HepG2 (cell line): Measurements from ENCODE around the gene SLC9A9. TPM values are rescaled to one million over a fixed set of nuclear protein-coding genes. Genes with fewer than 3 reads are reported as not detected.

Experiments
- ATAC-seq: fragments of 200-7000 bp; cut with Tn5 transposase; 3 replicates; pipeline ENCODE4 v1.9.1; 2020; ENCODE audit warnings: mild to moderate bottlenecking, moderate library complexity
- BruUV-seq: library from RNA; stranded (reverse); fragments of 400-500 nt; replicated peaks from 2 replicates; lab custom pipeline; 2021; lab: Mats Ljungman, UMichigan
- CTCF ChIA-PET: fragments of 300-600 bp; formaldehyde crosslinking; extraction: SDS; loops from one replicate; lab custom pipeline; 2021; ENCODE audit warnings: low total read pairs, inconsistent platforms, low intra/inter-chr PET ratio; lab: Yijun Ruan, JAX
- POLR2A ChIA-PET: fragments of 350-600 bp; sonication (Branson Sonifier 250); formaldehyde crosslinking; loops from one replicate; lab custom pipeline; 2020; ENCODE audit warnings: antibody characterized with exemption, inconsistent platforms; lab: Yijun Ruan, JAX
- DNase-seq: peaks from one replicate; pipeline ENCODE4 v3.0.0-alpha.2; 2015; ENCODE audit warnings: low spot score
- FAIRE-seq: peaks from 3 replicates; lab custom pipeline; 2011; peaks lifted over from hg19 to GRCh38; lab: Jason Lieb, UNC
- H2AFZ ChIP-seq: one replicate; pipeline ENCODE4 v1.6.1; 2011; ENCODE audit warnings: low read length, inconsistent platforms
- H3K27ac ChIP-seq: fragments of 300-600 bp; 3 replicates; pipeline ENCODE4 v1.8.0; 2011; ENCODE audit warnings: mixed run types, mild to moderate bottlenecking, mixed read lengths, low read length, inconsistent platforms; ENCODE audit not compliant: insufficient read depth; ENCODE audit errors: extremely low read length
- H3K27me3 ChIP-seq, 2 experiments: fragments of 200-600 bp in 1 of 2; 2 replicates in 1 of 2; 3 replicates in 1 of 2; pipeline versions ENCODE4 v1.6.0 to v1.8.0; 2011; ENCODE audit warnings: low read length in 2 of 2, mild to moderate bottlenecking in 2 of 2, moderate library complexity in 2 of 2, inconsistent platforms in 1 of 2; ENCODE audit not compliant: insufficient read depth in 2 of 2, control insufficient read depth in 1 of 2
- H3K36me3 ChIP-seq, 2 experiments: fragments of 200-600 bp in 1 of 2; replicated peaks in 1 of 2; 2 replicates in 1 of 2; 3 replicates in 1 of 2; pipeline versions ENCODE4 v1.5.1 to v1.8.0; 2011; ENCODE audit warnings: low read length in 2 of 2, inconsistent platforms in 1 of 2; ENCODE audit not compliant: insufficient read depth in 2 of 2, control insufficient read depth in 1 of 2
- H3K4me1 ChIP-seq: 2 replicates; pipeline ENCODE4 v1.5.1; 2012; ENCODE audit warnings: low read length, inconsistent platforms; ENCODE audit not compliant: insufficient read depth
- H3K4me2 ChIP-seq: 2 replicates; pipeline ENCODE4 v1.6.0; 2011; ENCODE audit warnings: low read depth, low read length, inconsistent platforms
- H3K4me3 ChIP-seq, 3 experiments: fragments of 200-600 bp in 1 of 3; sonication (generic), shearing (Covaris generic) in 1 of 3; replicated peaks in 1 of 3; 2 replicates each; pipeline ENCODE4 v1.5.1; 2011 to 2016; ENCODE audit warnings: low read length in 3 of 3, inconsistent platforms in 2 of 3, low read depth in 2 of 3, mild to moderate bottlenecking in 2 of 3, control low read depth in 1 of 3, mixed read lengths in 1 of 3; ENCODE audit not compliant: insufficient read depth in 1 of 3
- H3K79me2 ChIP-seq: one replicate; pipeline ENCODE4 v1.6.1; 2011; ENCODE audit warnings: low read length, inconsistent platforms; ENCODE audit not compliant: insufficient read depth
- H3K9ac ChIP-seq: 2 replicates; pipeline ENCODE4 v1.6.0; 2011; ENCODE audit warnings: mild to moderate bottlenecking, low read depth, low read length, inconsistent platforms; ENCODE audit not compliant: insufficient read depth
- H3K9me3 ChIP-seq: 2 replicates; pipeline ENCODE4 v1.5.1; 2012; ENCODE audit warnings: mild to moderate bottlenecking, low read length
- H4K20me1 ChIP-seq: 2 replicates; pipeline ENCODE4 v1.6.0; 2011; ENCODE audit warnings: inconsistent platforms, mild to moderate bottlenecking, low read length, moderate library complexity; ENCODE audit not compliant: insufficient read depth
- CENPBD1 ChIP-seq: sonication (generic); formaldehyde crosslinking; IDR thresholded peaks from 2 replicates; pipeline ENCODE4 v1.8.0; 2022; ENCODE audit warnings: missing genetic modification reagents, low read depth, mild to moderate bottlenecking, borderline replicate concordance
- CENPX ChIP-seq: sonication (generic); formaldehyde crosslinking; IDR thresholded peaks from 2 replicates; pipeline ENCODE4 v1.9.0; 2021; ENCODE audit warnings: mild to moderate bottlenecking, missing genetic modification reagents, moderate library complexity
- CREB1 ChIP-seq, 2 experiments: fragments of 450-650 bp in 1 of 2; IDR thresholded peaks; 2 replicates each; pipeline ENCODE4 v1.6.1; 2016 to 2017; ENCODE audit warnings: control low read depth in 1 of 2, mild to moderate bottlenecking in 1 of 2, missing compliant biosample characterization in 1 of 2, missing genetic modification characterization in 1 of 2
- FOSL1 ChIP-seq: sonication (generic); formaldehyde crosslinking; IDR thresholded peaks from 2 replicates; pipeline ENCODE4 v1.9.0; 2021; ENCODE audit warnings: missing genetic modification reagents, borderline replicate concordance
- FOXA1 ChIP-seq, 2 experiments: fragments of 450-650 bp in 1 of 2; sonication (generic) in 1 of 2; formaldehyde crosslinking in 1 of 2; IDR thresholded peaks; 2 replicates each; pipeline versions ENCODE4 v1.4.0 to v1.6.1; 2016 to 2020; ENCODE audit warnings: missing genetic modification reagents in 1 of 2
- FUBP1 ChIP-seq: sonication (generic); formaldehyde crosslinking; IDR thresholded peaks from 2 replicates; pipeline ENCODE4 v1.5.1; 2020; ENCODE audit warnings: missing genetic modification reagents, mild to moderate bottlenecking, borderline replicate concordance
- KAT7 ChIP-seq: IDR thresholded peaks from 2 replicates; pipeline ENCODE4 v1.6.1; 2018; ENCODE audit warnings: borderline replicate concordance, missing compliant biosample characterization
- NFE2L1 ChIP-seq: sonication (generic); formaldehyde crosslinking; IDR thresholded peaks from 2 replicates; pipeline ENCODE4 v1.4.0; 2020; ENCODE audit warnings: missing genetic modification reagents, mild to moderate bottlenecking, borderline replicate concordance
- NKX3-1 ChIP-seq: sonication (generic); formaldehyde crosslinking; IDR thresholded peaks from 2 replicates; pipeline ENCODE4 v1.5.0; 2020; ENCODE audit warnings: missing genetic modification reagents
- PAF1 ChIP-seq: IDR thresholded peaks from 2 replicates; pipeline ENCODE4 v1.6.1; 2016; ENCODE audit warnings: missing genetic modification reagents, missing compliant biosample characterization
- PHF20 ChIP-seq: sonication (generic); formaldehyde crosslinking; IDR thresholded peaks from 2 replicates; pipeline ENCODE4 v1.5.0; 2020; ENCODE audit warnings: mild to moderate bottlenecking, missing genetic modification reagents
- POLR2A ChIP-seq, 2 experiments: IDR thresholded peaks; 2 replicates each; pipeline ENCODE4 v1.6.1; 2011; ENCODE audit warnings: low read depth in 2 of 2, low read length in 2 of 2, mild to moderate bottlenecking in 1 of 2, moderate library complexity in 1 of 2; ENCODE audit not compliant: insufficient read depth in 1 of 2
- REPIN1 ChIP-seq: sonication (generic); formaldehyde crosslinking; IDR thresholded peaks from 2 replicates; pipeline ENCODE4 v1.8.0; 2022; ENCODE audit warnings: missing genetic modification reagents, low read depth, mild to moderate bottlenecking, borderline replicate concordance
- TRIM22 ChIP-seq: fragments of 450-650 bp; IDR thresholded peaks from 2 replicates; pipeline ENCODE4 v1.6.1; 2017
- ZBTB38 ChIP-seq: sonication (generic); formaldehyde crosslinking; IDR thresholded peaks from 2 replicates; pipeline ENCODE4 v1.5.1; 2020; ENCODE audit warnings: mild to moderate bottlenecking, missing genetic modification reagents
- ZBTB42 ChIP-seq: sonication (generic); formaldehyde crosslinking; IDR thresholded peaks from 2 replicates; pipeline ENCODE4 v1.5.0; 2020; ENCODE audit warnings: mild to moderate bottlenecking, missing genetic modification reagents
- WGBS: methylation state at CpG from one replicate; pipeline ENCODE4 v1.1.6; 2017; ENCODE audit warnings: low lambda C conversion rate; 5-methylcytosine and 5-hydroxymethylcytosine counted together
- in situ Hi-C: cut with HindIII; loops from 2 replicates; pipeline ENCODE4 v1.10.0; 2017; ENCODE audit warnings: low pct_unique_long_range_greater_than_20kb; ENCODE audit not compliant: extremely low pct_ligation_motif_present
- intact Hi-C: fragments of 100-400 bp; cut with micrococcal nuclease; formaldehyde crosslinking; loops from one replicate; pipeline ENCODE4 v1.10.0; 2022; ENCODE audit not compliant: unreplicated experiment
- polyA plus RNA-seq, 8 experiments: library from polyadenylated mRNA; depleted of rRNA in 3 of 8; stranded (reverse) in 7 of 8; unstranded in 1 of 8; fragments of >200 nt; fragmentation: Illumina TruSeq in 4 of 8; extraction: Trizol in 4 of 8; gene quantifications; 2 replicates each; pipeline versions ENCODE4 v1.2.1 to v1.2.3, GENCODE V29; 2011 to 2016; ENCODE audit warnings: low read depth in 4 of 8, missing spikeins in 1 of 8, mixed read lengths in 1 of 8; ENCODE audit not compliant: insufficient read depth in 1 of 8
- total RNA-seq, 5 experiments: library from RNA; depleted of rRNA; stranded (reverse); fragments of >200 nt; fragmentation: Illumina TruSeq; extraction: Trizol; gene quantifications; 2 replicates each; pipeline ENCODE4 v1.2.3, GENCODE V29; 2016; ENCODE audit warnings: low read depth in 1 of 5
- TF ChIP-seq, protein P1 (sequence below): sonication (generic); formaldehyde crosslinking; IDR thresholded peaks from 2 replicates; pipeline ENCODE4; 2020; ENCODE audit warnings: missing genetic modification reagents, mild to moderate bottlenecking, borderline replicate concordance
- TF ChIP-seq, protein P2 (sequence below): sonication (generic); formaldehyde crosslinking; IDR thresholded peaks from 2 replicates; pipeline ENCODE4 v1.5.0; 2020; ENCODE audit warnings: missing genetic modification reagents

SLC9A9 gene
- total and polyA plus RNA-seq, 2 of the 13 experiments (the other 11 are each of a cell fraction or from before 2014, with no cell fraction given): not detected

DNA sequence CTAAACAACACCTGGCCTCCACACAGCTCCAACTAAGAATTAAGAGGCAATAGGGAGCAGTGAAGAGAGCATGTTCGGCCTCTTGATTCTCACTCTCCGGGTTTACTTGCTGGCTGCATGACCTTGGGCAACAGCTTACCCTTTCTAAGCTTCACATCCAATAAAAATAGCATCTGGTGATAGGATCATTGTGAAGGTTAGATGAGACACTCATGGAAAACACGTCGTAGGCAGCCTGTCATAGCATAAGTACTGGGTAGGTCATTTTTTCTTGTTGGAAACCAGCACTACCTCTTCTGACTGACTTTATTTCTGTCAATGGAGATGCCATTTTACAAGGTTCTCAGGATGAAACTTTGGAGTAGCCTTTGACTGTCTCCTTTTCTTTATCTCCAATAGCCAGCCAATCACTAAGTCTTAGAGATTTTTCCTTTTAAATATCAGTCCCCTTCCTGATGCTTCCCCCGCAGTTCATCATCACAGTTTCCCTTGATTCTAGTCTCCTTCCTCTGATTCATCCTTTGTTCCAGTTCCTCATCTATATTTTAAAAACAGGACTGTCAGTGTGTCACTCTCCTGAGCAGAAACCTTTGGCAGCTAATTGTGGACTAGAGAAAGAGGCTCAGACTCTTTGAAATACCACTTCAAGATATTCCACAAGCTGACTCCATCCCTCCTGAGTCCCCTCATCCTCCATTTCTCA, 271.5 kb downstream of the SLC9A9 start:
- WGBS: 6% methylated on average over 5 of the region's 5 CpGs
- Histone ChIP-seq H3K4me1 (no peaks in the 10 kb centered on the region), H3K36me3 (no peaks in the 10 kb centered on the region), H3K4me2 (no peak overlapping the region), H3K4me3 (no peak overlapping the region), H3K79me2 (no peaks in the 10 kb centered on the region), H3K27ac (no peak overlapping the region), H4K20me1 (no peaks in the 10 kb centered on the region), H3K9me3 (no peaks in the 10 kb centered on the region), H2AFZ (no peak overlapping the region), H3K27me3 (no peaks in the 10 kb centered on the region), H3K9ac (no peak overlapping the region)
- DNase-seq (no peak), ATAC-seq (no peak), FAIRE-seq (no peak)
- intact Hi-C loops: no loop called here
- BruUV-seq: no TSS peak
- ChIA-PET CTCF (no interaction called here), POLR2A (no interaction called here)
- in situ Hi-C loops: no loop called here
- TF ChIP-seq FOXA1 (IDR thresholded peaks at IDR 0.05) (no peak), FOXA1 (CRISPR knock-in tag; IDR thresholded peaks at IDR 0.05) (no peak), CREB1 (IDR thresholded peaks at IDR 0.05) (no peak), CREB1 (CRISPR knock-in tag; IDR thresholded peaks at IDR 0.05) (no peak), PAF1 (no peak), ZBTB38 (CRISPR knock-in tag) (no peak), FOSL1 (CRISPR knock-in tag) (no peak), POLR2A (IDR thresholded peaks at IDR 0.05; ENCODE audit: insufficient read depth in 1 of 2, low read depth in 2 of 2, low read length in 2 of 2) (no peak), FUBP1 (CRISPR knock-in tag) (no peak), TRIM22 (no peak), REPIN1 (CRISPR knock-in tag) (no peak), CENPBD1 (CRISPR knock-in tag) (no peak), NFE2L1 (no peak), NKX3-1 (CRISPR knock-in tag) (no peak), ZBTB42 (CRISPR knock-in tag) (no peak), KAT7 (CRISPR knock-in tag) (no peak), CENPX (CRISPR knock-in tag) (no peak), PHF20 (CRISPR knock-in tag) (no peak)
- TF ChIP-seq, protein P1, sequence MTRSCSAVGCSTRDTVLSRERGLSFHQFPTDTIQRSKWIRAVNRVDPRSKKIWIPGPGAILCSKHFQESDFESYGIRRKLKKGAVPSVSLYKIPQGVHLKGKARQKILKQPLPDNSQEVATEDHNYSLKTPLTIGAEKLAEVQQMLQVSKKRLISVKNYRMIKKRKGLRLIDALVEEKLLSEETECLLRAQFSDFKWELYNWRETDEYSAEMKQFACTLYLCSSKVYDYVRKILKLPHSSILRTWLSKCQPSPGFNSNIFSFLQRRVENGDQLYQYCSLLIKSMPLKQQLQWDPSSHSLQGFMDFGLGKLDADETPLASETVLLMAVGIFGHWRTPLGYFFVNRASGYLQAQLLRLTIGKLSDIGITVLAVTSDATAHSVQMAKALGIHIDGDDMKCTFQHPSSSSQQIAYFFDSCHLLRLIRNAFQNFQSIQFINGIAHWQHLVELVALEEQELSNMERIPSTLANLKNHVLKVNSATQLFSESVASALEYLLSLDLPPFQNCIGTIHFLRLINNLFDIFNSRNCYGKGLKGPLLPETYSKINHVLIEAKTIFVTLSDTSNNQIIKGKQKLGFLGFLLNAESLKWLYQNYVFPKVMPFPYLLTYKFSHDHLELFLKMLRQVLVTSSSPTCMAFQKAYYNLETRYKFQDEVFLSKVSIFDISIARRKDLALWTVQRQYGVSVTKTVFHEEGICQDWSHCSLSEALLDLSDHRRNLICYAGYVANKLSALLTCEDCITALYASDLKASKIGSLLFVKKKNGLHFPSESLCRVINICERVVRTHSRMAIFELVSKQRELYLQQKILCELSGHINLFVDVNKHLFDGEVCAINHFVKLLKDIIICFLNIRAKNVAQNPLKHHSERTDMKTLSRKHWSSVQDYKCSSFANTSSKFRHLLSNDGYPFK (CRISPR knock-in tag): no peak
- TF ChIP-seq, protein P2, sequence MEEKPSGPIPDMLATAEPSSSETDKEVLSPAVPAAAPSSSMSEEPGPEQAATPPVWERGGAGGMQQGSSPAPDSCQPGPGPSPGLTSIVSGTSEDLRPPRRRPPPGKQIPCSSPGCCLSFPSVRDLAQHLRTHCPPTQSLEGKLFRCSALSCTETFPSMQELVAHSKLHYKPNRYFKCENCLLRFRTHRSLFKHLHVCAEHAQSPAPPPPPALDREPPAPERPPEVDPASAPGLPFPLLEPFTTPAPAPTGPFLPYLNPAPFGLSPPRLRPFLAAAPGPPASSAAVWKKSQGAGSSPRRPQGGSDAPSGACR (CRISPR knock-in tag): no peak
